ENCODE measurements around the gene SARDH.

The SARDH gene

GRCh38 chr9:133657120-133657661 lies 81.0 kb downstream of the SARDH start:
- Histone ChIP-seq H3K4me3 (ENCODE audit: low read length, poor library complexity, severe bottlenecking) (no peak overlapping the region), H3K36me3 (ENCODE audit: insufficient read depth, low read length) (no peaks in the 10 kb centered on the region), H3K79me2 (ENCODE audit: insufficient read depth, low read length) (no peaks in the 10 kb centered on the region), H3K9me3 (ENCODE audit: insufficient read depth, low read depth, low read length) (no peaks in the 10 kb centered on the region), H3K4me2 (ENCODE audit: low read depth, low read length, poor library complexity, severe bottlenecking) (no peak overlapping the region), H3K27me3 (ENCODE audit: insufficient read depth, low read length, poor library complexity, severe bottlenecking) (no peaks in the 10 kb centered on the region), H3K9ac (ENCODE audit: low read depth, low read length, poor library complexity, severe bottlenecking) (no peak overlapping the region), H3F3A (ENCODE audit: low read depth) (no peaks in the 10 kb centered on the region), H2AFZ (ENCODE audit: low read length) (no peak overlapping the region), H3K4me1 (ENCODE audit: insufficient read depth, low read length, poor library complexity, severe bottlenecking) (no peaks in the 10 kb centered on the region), H4K20me1 (ENCODE audit: insufficient read depth, low read length, poor library complexity, severe bottlenecking) (no peaks in the 10 kb centered on the region), H3K9me2 (replicated peaks; ENCODE audit: low read depth, low read length) (no peaks in the 10 kb centered on the region)
- TF ChIP-seq EZH2phosphoT487 (IDR thresholded peaks at IDR 0.05; ENCODE audit: borderline replicate concordance): no peak

GRCh38 chr9:133656211-133657119 lies 81.7 kb downstream of the SARDH start:
- Histone ChIP-seq H3K4me1 (ENCODE audit: insufficient read depth, low read length, poor library complexity, severe bottlenecking) (no peaks in the 10 kb centered on the region), H2AFZ (ENCODE audit: low read length) (no peak overlapping the region), H4K20me1 (ENCODE audit: insufficient read depth, low read length, poor library complexity, severe bottlenecking) (no peaks in the 10 kb centered on the region), H3K9me3 (ENCODE audit: insufficient read depth, low read depth, low read length) (no peaks in the 10 kb centered on the region), H3K79me2 (ENCODE audit: insufficient read depth, low read length) (no peaks in the 10 kb centered on the region), H3K4me2 (ENCODE audit: low read depth, low read length, poor library complexity, severe bottlenecking) (no peak overlapping the region), H3K27me3 (ENCODE audit: insufficient read depth, low read length, poor library complexity, severe bottlenecking) (no peaks in the 10 kb centered on the region), H3F3A (ENCODE audit: low read depth) (no peaks in the 10 kb centered on the region), H3K36me3 (ENCODE audit: insufficient read depth, low read length) (no peaks in the 10 kb centered on the region), H3K9ac (ENCODE audit: low read depth, low read length, poor library complexity, severe bottlenecking) (no peak overlapping the region), H3K9me2 (replicated peaks; ENCODE audit: low read depth, low read length) (no peaks in the 10 kb centered on the region), H3K4me3 (ENCODE audit: low read length, poor library complexity, severe bottlenecking) (no peak overlapping the region)
- no peak for TF ChIP-seq EZH2phosphoT487 (IDR thresholded peaks at IDR 0.05; ENCODE audit: borderline replicate concordance)
- TF ChIP-seq CTCF (conservative IDR thresholded peaks at IDR 0.05; ENCODE audit: low read length): no peak

- no peaks in the 10 kb centered on the region for H3K27me3 ChIP-seq (ENCODE audit: insufficient read depth, low read length, poor library complexity, severe bottlenecking)
- no peaks in the 10 kb centered on the region for H3K79me2 ChIP-seq (ENCODE audit: insufficient read depth, low read length)
- no peaks in the 10 kb centered on the region for H3K9me3 ChIP-seq (ENCODE audit: insufficient read depth, low read depth, low read length)
- TF ChIP-seq CTCF (conservative IDR thresholded peaks at IDR 0.05; ENCODE audit: low read length) (no peak), EZH2phosphoT487 (IDR thresholded peaks at IDR 0.05; ENCODE audit: borderline replicate concordance) (no peak)
- H3K4me3 ChIP-seq (ENCODE audit: low read length, poor library complexity, severe bottlenecking): no peak overlapping the region
- no peaks in the 10 kb centered on the region for H3K36me3 ChIP-seq (ENCODE audit: insufficient read depth, low read length)
- H3K9me2 ChIP-seq (replicated peaks; ENCODE audit: low read depth, low read length): no peaks in the 10 kb centered on the region
- H3K4me2 ChIP-seq (ENCODE audit: low read depth, low read length, poor library complexity, severe bottlenecking): no peak overlapping the region
- no peak overlapping the region for H3K9ac ChIP-seq (ENCODE audit: low read depth, low read length, poor library complexity, severe bottlenecking)
- H2AFZ ChIP-seq (ENCODE audit: low read length): no peak overlapping the region
- no peaks in the 10 kb centered on the region for H3K4me1 ChIP-seq (ENCODE audit: insufficient read depth, low read length, poor library complexity, severe bottlenecking)
- no peaks in the 10 kb centered on the region for H4K20me1 ChIP-seq (ENCODE audit: insufficient read depth, low read length, poor library complexity, severe bottlenecking)
- no peaks in the 10 kb centered on the region for H3F3A ChIP-seq (ENCODE audit: low read depth)
Measured at GRCh38 chr9:133655701-133656100, 82.5 kb downstream of the SARDH start.
